Measurements from ENCODE around the gene TTC39B. TPM values are rescaled to one million over a fixed set of nuclear protein-coding genes. Genes with fewer than 3 reads are reported as not detected.

Gene TTC39B
- total RNA-seq, 2 donors from 2014 or later, result 27.2 to 32.2 TPM

DNA sequence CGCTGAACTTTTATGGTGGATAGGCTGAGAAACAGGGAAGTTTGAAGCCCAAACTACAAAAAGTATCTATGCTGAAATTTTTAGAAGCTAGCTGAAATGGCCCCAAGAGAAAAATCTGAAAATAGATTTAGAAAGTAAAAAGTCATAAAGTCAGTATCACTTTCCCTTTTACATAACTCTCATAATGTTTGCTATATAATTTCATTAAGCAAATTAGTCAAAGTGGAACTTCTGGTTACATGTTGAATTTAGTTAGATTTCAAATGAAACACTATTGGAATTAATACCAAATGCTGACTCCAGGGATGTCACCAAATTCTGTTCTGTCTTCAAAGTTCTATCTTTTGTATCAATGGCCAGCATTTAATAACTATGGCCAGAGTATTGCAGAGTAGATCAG, 126.9 kb downstream of the TTC39B start:
- no peaks in the 10 kb centered on the region for H3K27me3 ChIP-seq
- intact Hi-C loops (cut with DNase I), result no loop called here
- TF ChIP-seq, protein P1, sequence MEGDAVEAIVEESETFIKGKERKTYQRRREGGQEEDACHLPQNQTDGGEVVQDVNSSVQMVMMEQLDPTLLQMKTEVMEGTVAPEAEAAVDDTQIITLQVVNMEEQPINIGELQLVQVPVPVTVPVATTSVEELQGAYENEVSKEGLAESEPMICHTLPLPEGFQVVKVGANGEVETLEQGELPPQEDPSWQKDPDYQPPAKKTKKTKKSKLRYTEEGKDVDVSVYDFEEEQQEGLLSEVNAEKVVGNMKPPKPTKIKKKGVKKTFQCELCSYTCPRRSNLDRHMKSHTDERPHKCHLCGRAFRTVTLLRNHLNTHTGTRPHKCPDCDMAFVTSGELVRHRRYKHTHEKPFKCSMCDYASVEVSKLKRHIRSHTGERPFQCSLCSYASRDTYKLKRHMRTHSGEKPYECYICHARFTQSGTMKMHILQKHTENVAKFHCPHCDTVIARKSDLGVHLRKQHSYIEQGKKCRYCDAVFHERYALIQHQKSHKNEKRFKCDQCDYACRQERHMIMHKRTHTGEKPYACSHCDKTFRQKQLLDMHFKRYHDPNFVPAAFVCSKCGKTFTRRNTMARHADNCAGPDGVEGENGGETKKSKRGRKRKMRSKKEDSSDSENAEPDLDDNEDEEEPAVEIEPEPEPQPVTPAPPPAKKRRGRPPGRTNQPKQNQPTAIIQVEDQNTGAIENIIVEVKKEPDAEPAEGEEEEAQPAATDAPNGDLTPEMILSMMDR (IDR thresholded peaks at IDR 0.05), result no peak

GRCh38 chr9:15178631-15179030, 128.4 kb downstream of the TTC39B start:
- H3K9me3 ChIP-seq, result no peaks in the 10 kb centered on the region
- no peak overlapping the region for H3K4me3 ChIP-seq
- no peaks in the 10 kb centered on the region for H3K4me1 ChIP-seq
- TF ChIP-seq, protein P1 (IDR thresholded peaks at IDR 0.05), result no peak
- intact Hi-C loops (cut with DNase I), result no loop called here
- H3K9ac ChIP-seq (ENCODE audit: low read depth in 2 of 2, low read length in 2 of 2), result no peak overlapping the region
- no peaks in the 10 kb centered on the region for H3K27me3 ChIP-seq
- DNase-seq, result no peak
- H3K36me3 ChIP-seq, result no peaks in the 10 kb centered on the region
- no peak overlapping the region for H3K27ac ChIP-seq

More for the DNA sequence above, 126.9 kb downstream of the TTC39B start:
- DNase-seq, result no peak
- Histone ChIP-seq H3K36me3 (no peaks in the 10 kb centered on the region), H3K9ac (ENCODE audit: low read depth in 2 of 2, low read length in 2 of 2) (no peak overlapping the region), H3K27ac (no peak overlapping the region), H3K4me1 (no peaks in the 10 kb centered on the region), H3K9me3 (no peaks in the 10 kb centered on the region), H3K4me3 (no peak overlapping the region)

GRCh38 chr9:15176836-15177235, 130.2 kb downstream of the TTC39B start:
- H3K36me3 ChIP-seq, result no peaks in the 10 kb centered on the region
- TF ChIP-seq, protein P1 (IDR thresholded peaks at IDR 0.05), result no peak
- intact Hi-C loops (cut with DNase I), result no loop called here

GRCh38 chr9:15163931-15164330, 143.1 kb downstream of the TTC39B start:
- Histone ChIP-seq H3K36me3 (no peaks in the 10 kb centered on the region), H3K27me3 (no peaks in the 10 kb centered on the region), H3K4me1 (no peaks in the 10 kb centered on the region), H3K4me3 (no peak overlapping the region), H3K27ac (no peak overlapping the region), H3K9me3 (no peaks in the 10 kb centered on the region), H3K9ac (ENCODE audit: low read depth in 2 of 2, low read length in 2 of 2) (no peak overlapping the region)
- TF ChIP-seq, protein P1 (IDR thresholded peaks at IDR 0.05), result no peak
- DNase-seq, result no peak
- intact Hi-C loops (cut with DNase I), result no loop called here

More at GRCh38 chr9:15176836-15177235, 130.2 kb downstream of the TTC39B start:
- Histone ChIP-seq H3K27ac (no peak overlapping the region), H3K4me1 (no peaks in the 10 kb centered on the region), H3K9me3 (no peaks in the 10 kb centered on the region), H3K4me3 (no peak overlapping the region), H3K27me3 (no peaks in the 10 kb centered on the region), H3K9ac (ENCODE audit: low read depth in 2 of 2, low read length in 2 of 2) (no peak overlapping the region)
- DNase-seq, result no peak

DNA sequence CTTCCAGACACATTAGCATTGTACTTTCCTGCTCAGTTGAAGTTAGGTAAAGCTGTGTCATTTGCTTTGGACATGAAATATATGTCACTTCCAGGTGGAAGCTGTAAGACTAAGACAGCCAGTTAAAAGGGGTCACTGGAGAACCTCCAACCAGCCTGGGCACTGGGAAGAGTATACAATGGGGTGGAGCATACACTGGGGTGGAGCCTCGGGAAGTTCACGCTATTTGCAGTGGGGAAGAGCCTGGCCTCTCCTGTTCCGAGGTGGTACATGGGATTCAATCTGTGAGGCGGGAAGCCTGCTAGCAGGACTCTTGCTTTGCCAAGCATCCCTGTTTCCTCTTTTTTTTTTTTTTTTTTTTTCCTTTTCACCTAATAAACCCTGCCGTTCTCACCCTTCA, 145.3 kb downstream of the TTC39B start:
- H3K4me1 ChIP-seq, result no peaks in the 10 kb centered on the region
- no peak overlapping the region for H3K27ac ChIP-seq
- intact Hi-C loops (cut with DNase I), result no loop called here
- H3K4me3 ChIP-seq, result no peak overlapping the region
- no peaks in the 10 kb centered on the region for H3K36me3 ChIP-seq
- H3K9ac ChIP-seq (ENCODE audit: low read depth in 2 of 2, low read length in 2 of 2), result no peak overlapping the region
- TF ChIP-seq, protein P1 (IDR thresholded peaks at IDR 0.05), result no peak
- DNase-seq, result no peak
- no peaks in the 10 kb centered on the region for H3K9me3 ChIP-seq
- no peaks in the 10 kb centered on the region for H3K27me3 ChIP-seq
